ENCODE data around the gene C1QTNF7.
A peak's percentile ranks its signal among the peaks of the same experiment; 100 is the strongest.

The C1QTNF7 gene, protein sequence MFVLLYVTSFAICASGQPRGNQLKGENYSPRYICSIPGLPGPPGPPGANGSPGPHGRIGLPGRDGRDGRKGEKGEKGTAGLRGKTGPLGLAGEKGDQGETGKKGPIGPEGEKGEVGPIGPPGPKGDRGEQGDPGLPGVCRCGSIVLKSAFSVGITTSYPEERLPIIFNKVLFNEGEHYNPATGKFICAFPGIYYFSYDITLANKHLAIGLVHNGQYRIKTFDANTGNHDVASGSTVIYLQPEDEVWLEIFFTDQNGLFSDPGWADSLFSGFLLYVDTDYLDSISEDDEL

GRCh38 chr4:15427701-15428100 is at the start of gene C1QTNF7:
Gene C1QTNF7 (plus strand): TSS chr4:15428033. CDS start chr4:15435744, 7,711 bp downstream.
- no peak for DNase-seq

- no peak for DNase-seq
These were observed 49.8 kb upstream of the C1QTNF7 start for GRCh38 chr4:15378062-15378461.

- no peak for DNase-seq
These were observed 49.3 kb upstream of the C1QTNF7 start for GRCh38 chr4:15378493-15378892.

- DNase-seq, result no peak
These were observed 46.0 kb upstream of the C1QTNF7 start for GRCh38 chr4:15381806-15382338.

DNA sequence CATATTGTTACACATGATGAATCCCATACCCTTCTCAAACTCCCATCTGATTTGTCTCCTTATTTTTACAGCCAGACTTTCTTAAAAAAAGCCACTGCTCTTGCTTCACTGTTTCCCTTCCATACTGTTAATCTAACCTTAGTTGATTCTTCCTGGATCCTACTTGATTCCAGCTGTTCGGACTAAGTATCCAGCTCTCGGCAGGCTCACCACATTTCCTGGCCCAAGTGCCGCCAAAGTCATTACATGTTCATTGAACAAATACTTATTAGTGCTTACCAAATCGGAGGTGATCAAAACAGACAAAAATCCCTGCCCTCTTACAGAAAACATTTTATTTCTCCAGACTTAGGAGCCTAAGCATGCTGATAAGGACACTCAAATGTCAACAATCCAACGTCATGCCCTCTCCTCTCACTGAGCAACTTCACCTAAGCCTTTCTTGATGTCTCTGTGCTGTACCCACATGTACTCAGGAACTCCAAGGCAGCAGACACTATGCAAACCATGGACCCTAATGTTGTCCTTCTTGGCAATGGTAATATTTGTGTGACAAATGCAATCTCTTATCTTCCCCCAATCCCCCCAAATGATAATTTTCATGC is 45.1 kb upstream of the C1QTNF7 start:
- DNase-seq, result no peak

DNA sequence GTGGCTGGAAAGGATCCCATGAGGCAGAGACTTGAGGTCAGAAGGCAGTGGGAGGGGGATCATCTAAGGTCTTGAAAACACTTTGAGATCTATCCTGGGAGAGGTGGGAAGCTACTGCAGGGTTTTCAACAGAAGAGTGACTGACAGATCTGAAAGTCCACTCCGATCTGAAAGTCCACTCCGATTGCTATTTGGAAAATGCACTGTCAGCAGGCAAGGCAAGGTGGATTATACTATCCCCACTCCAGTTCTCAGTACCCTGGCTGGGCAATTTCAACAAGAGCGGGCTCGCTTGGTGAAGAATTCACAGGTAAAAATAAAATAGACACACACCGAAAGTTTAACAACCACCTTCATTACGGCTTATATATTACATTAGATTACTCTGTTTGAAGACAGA is 42.3 kb upstream of the C1QTNF7 start:
- DNase-seq, result no peak

GRCh38 chr4:15385928-15386327 is 41.9 kb upstream of the C1QTNF7 start:
- DNase-seq, result no peak

DNA sequence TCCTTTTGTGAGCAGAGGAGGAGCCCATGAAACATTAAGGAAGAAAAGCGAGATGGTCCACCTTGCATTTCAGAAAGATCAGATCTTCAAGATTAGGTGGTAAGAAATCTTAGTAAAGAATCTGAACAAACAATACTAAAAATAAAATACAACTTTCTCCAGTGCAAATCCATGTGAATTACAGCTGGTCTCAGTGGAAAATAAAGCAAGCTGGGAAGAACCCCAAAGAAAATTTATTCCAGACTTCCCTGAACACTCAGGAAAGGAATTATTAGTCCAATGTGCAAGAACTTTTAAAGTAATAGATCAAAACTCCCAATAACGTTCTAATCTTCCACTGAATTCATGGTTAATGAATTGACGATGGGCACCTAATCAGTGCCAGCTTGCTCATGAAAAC is 37.3 kb upstream of the C1QTNF7 start:
- no peak for DNase-seq

- DNase-seq, result no peak
These were observed 35.6 kb upstream of the C1QTNF7 start for GRCh38 chr4:15392053-15392805.

GRCh38 chr4:15395311-15395710 is 32.5 kb upstream of the C1QTNF7 start:
- no peak for DNase-seq

DNA sequence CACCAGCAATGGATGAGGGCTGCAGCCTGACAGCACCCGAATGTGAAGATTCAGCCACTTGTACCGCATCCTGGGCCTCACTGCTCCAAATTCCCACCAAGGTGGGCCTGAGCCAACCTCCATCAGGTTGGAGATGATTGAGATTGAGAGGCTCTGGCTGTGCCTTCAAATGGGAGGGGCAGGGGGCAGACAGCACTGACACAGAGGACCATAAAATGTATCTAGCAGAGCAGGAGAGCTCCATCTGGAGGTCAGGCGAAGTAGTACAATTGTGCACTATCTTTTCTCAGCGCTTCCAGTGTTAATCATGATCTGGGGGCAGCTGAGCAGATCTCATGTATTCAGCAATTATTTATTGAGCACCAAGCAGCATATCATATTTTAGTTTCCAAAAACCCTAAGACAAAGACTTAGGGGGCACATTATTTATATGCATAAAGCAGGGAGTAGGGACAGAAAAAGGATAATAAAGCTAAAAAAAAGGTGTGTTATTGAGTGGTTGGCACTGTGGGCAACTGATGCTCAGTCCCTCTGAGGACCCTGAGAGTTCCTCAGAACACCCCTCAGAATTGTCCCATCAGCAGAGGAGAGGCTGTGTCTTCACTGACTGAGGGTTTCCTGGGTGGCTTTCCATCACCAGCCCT is 31.6 kb upstream of the C1QTNF7 start:
- peak; percentile 32 for DNase-seq

- no peak for DNase-seq
These were observed 29.8 kb upstream of the C1QTNF7 start for GRCh38 chr4:15398001-15398400.

- DNase-seq, result no peak
These were observed 29.1 kb upstream of the C1QTNF7 start for GRCh38 chr4:15398732-15399131.

DNA sequence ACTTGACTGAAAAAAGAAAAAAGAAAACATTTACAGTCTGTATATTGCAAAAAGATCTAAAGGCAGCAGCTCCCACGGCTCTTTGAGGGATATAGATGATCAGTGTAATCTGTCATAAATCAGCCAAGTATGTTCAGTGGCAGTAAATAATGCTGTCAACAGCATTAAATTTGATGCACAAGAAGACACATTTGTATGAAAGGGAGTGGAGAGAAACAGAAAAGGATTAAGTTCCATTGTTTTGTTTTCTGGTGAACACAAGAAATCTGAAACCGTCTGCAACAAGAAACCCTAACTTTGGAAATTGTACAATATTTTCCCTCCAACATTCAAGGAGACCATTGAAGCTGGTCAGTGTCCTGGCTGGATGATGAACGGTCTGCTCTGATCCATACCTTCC is 27.6 kb upstream of the C1QTNF7 start:
- DNase-seq, result no peak

DNA sequence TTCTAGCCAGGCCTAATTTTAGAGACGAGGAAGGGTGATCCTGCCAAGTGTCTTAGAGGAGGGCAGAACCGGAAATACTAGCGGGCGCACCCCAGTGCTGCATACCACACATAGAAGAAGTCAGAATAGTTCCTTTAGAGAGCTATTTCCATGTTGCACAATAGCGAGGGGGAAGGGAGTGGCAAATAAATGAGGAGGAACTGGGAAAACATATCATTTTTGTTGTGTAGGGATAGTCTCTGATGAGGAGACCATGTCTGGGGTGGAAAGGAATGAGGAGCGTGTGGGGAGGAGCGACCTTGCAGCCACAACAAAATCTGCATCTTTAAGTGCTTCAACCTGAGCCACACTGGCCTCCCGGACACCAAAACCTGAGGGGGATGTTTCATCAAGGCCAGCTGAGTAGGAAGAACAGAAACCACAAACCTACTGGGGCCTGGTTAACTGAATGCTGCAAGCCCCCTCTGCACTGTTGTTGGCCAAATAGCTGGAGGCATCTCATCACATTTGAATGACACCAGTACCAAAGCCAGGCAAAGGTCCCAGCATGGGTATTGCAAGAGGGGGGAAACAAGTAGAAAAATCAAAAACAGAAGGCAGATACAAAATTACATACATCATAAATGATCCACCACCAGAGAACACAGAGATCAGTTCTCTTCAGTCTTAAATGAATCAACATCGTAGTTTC is 26.7 kb upstream of the C1QTNF7 start:
- peak; percentile 51 for DNase-seq

GRCh38 chr4:15402146-15402545 is 25.7 kb upstream of the C1QTNF7 start:
- no peak for DNase-seq

GRCh38 chr4:15402974-15403373 is 24.9 kb upstream of the C1QTNF7 start:
- DNase-seq, result no peak

- no peak for DNase-seq
These were observed 22.8 kb upstream of the C1QTNF7 start for GRCh38 chr4:15405018-15405417.

DNA sequence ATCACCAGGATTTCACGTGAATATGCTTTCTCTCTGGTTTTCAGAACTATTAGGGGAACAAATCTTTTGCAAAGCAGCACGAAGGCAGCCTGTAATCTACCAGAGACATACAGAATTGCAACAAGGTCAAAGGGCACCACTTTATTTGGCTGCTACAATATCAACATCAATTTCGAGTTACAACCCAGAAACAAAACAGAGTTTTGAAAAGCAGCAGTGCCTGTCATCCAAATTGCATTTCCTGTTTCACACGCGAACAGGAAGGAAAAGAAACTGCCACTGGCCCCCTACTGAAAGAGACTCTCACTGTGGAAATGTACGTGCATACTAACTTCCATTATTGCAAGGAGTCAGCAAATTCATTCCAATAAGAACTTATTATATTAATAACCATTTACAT is 17.1 kb upstream of the C1QTNF7 start:
- no peak for DNase-seq

DNA sequence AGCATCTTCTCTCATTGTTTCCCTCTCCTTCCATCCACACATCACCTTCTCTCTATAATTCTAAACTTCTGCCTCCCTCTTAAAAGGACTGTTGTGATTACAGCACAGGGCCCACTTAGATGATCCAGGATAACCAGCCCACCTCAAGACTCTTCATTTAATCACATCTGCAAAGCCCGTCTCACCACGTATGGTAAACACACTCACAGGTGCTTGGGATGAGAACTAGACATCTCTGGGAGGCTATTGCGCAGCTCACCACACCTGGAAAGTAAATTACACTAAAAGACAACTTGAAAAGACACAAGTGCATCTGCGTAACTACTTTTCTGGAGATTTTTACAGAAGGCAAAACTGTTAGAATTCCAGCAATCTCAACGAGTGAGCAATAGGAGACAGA is 15.4 kb upstream of the C1QTNF7 start:
- DNase-seq, result no peak

- DNase-seq, result no peak
These were observed 14.7 kb upstream of the C1QTNF7 start for GRCh38 chr4:15413010-15413622.

DNA sequence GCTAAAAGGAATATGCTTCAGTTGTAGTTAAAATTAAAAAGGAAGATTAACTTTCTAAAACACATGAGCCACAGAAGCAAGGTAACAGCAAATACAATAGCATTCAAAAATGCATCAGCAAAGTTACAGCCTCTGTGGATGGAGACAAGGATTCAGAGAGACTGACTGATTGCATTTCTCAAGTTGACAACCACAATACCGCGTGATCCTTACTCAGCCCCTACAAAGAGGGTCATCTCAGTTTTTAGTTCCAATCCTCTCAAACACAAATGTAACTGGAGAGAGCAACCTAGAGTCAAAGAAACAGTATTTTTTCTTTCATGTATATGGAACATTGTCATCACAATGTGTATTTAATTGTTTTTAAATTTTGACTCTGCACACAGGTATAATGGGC is 14.2 kb upstream of the C1QTNF7 start:
- no peak for DNase-seq
